HCT116 (cell line): ENCODE results near the gene GGA1. TPM values are rescaled to one million over a fixed set of nuclear protein-coding genes. Genes with fewer than 3 reads are reported as not detected.
A peak's percentile ranks its signal among the peaks of the same experiment; 100 is the strongest.

Experiments
- ATAC-seq: fragments of 200-7000 bp; cut with Tn5 transposase; 2 replicates; pipeline ENCODE4 v1.9.1; 2020; ENCODE audit warnings: mild to moderate bottlenecking, moderate library complexity
- BruUV-seq: library from RNA; stranded (reverse); fragments of 400-500 nt; replicated peaks from 2 replicates; lab custom pipeline; 2021; lab: Mats Ljungman, UMichigan
- CTCF ChIA-PET: fragments of 300-600 bp; sonication (Branson Sonifier 250); formaldehyde crosslinking; loops from one replicate; lab custom pipeline; 2021; ENCODE audit warnings: antibody characterized with exemption; lab: Charles Lee
- POLR2A ChIA-PET: fragments of 300-600, 350-600 bp; sonication (Branson Sonifier 250); formaldehyde crosslinking; loops from one replicate; lab custom pipeline; 2021; ENCODE audit warnings: antibody characterized with exemption; lab: Charles Lee
- RAD21 ChIA-PET, 2 experiments: fragments of 300-600 bp; sonication (Branson Sonifier 250); formaldehyde crosslinking; loops; one replicate each; lab custom pipeline; 2023; ENCODE audit warnings: low total read pairs in 2 of 2; ENCODE audit not compliant: uncharacterized antibody in 2 of 2, unreplicated experiment in 2 of 2, low non-redundant PET in 1 of 2; lab: Charles Lee
- DNase-seq: peaks from one replicate; pipeline ENCODE4 v3.0.0-alpha.2; 2010; ENCODE audit warnings: low read depth, low spot score
- H2AFZ ChIP-seq: fragments of 200-600 bp; shearing (Covaris generic), sonication (generic); 2 replicates; pipeline ENCODE4 v1.6.1; 2017; ENCODE audit warnings: low read depth, mixed run types, mixed read lengths, antibody characterized with exemption, low read length; ENCODE audit not compliant: poor library complexity, severe bottlenecking
- H3K27ac ChIP-seq: 2 replicates; pipeline ENCODE4 v1.5.1; 2012; ENCODE audit warnings: low read depth, low read length
- H3K27me3 ChIP-seq: fragments of 200-600 bp; sonication (generic); 2 replicates; pipeline ENCODE4 v1.6.1; 2016; ENCODE audit warnings: mixed run types, low read length, mixed read lengths; ENCODE audit not compliant: insufficient read depth
- H3K36me3 ChIP-seq, 2 experiments: fragments of 200-500 bp in 1 of 2; fragments of 200-600 bp in 1 of 2; sonication (Bioruptor generic) in 1 of 2; sonication (generic) in 1 of 2; 2 replicates each; pipeline versions ENCODE4 v1.5.1 to v1.6.1; 2014 to 2016; ENCODE audit warnings: low read length in 2 of 2, inconsistent platforms in 1 of 2, mixed read lengths in 1 of 2, mixed run types in 1 of 2; ENCODE audit not compliant: insufficient read depth in 2 of 2, control insufficient read depth in 1 of 2
- H3K4me1 ChIP-seq, 2 experiments: fragments of 200-600 bp in 1 of 2; sonication (generic) in 1 of 2; 2 replicates each; pipeline versions ENCODE4 v1.5.1 to v1.6.1; 2012 to 2017; ENCODE audit warnings: low read length in 2 of 2, inconsistent platforms in 1 of 2, mild to moderate bottlenecking in 1 of 2, mixed read lengths in 1 of 2, mixed run types in 1 of 2, moderate library complexity in 1 of 2; ENCODE audit not compliant: insufficient read depth in 2 of 2, control insufficient read depth in 1 of 2
- H3K4me2 ChIP-seq: fragments of 200-600 bp; sonication (generic); 2 replicates; pipeline ENCODE4 v1.6.1; 2017; ENCODE audit warnings: mixed run types, low read length, mixed read lengths
- H3K4me3 ChIP-seq, 2 experiments: fragments of 200-600 bp in 1 of 2; sonication (generic) in 1 of 2; replicated peaks in 1 of 2; 2 replicates each; pipeline ENCODE4 v1.5.1; 2011 to 2016; ENCODE audit warnings: low read length in 2 of 2, control low read depth in 1 of 2, low read depth in 1 of 2, mild to moderate bottlenecking in 1 of 2, mixed read lengths in 1 of 2, mixed run types in 1 of 2
- H3K79me2 ChIP-seq: fragments of 200-600 bp; sonication (generic); 2 replicates; pipeline ENCODE4 v1.6.1; 2017; ENCODE audit warnings: mild to moderate bottlenecking, mixed run types, low read length, moderate library complexity, mixed read lengths; ENCODE audit not compliant: insufficient read depth
- H3K9ac ChIP-seq: fragments of 200-600 bp; sonication (generic); 2 replicates; pipeline ENCODE4 v1.6.1; 2016; ENCODE audit warnings: low read length, mixed read lengths
- H3K9me2 ChIP-seq: fragments of 200-600 bp; sonication (generic), shearing (Covaris generic); 2 replicates; pipeline ENCODE4 v1.6.1; 2017; ENCODE audit warnings: mixed run types, mild to moderate bottlenecking, moderate library complexity; ENCODE audit not compliant: insufficient read depth
- H3K9me3 ChIP-seq, 2 experiments: fragments of 200-500 bp in 1 of 2; fragments of 200-600 bp in 1 of 2; sonication (Bioruptor generic) in 1 of 2; sonication (generic) in 1 of 2; 2 replicates each; pipeline ENCODE4 v1.6.1; 2014 to 2017; ENCODE audit warnings: low read length in 2 of 2, mixed read lengths in 2 of 2, inconsistent platforms in 1 of 2, low read depth in 1 of 2, mild to moderate bottlenecking in 1 of 2, mixed run types in 1 of 2, moderate library complexity in 1 of 2; ENCODE audit not compliant: control insufficient read depth in 1 of 2, insufficient read depth in 1 of 2
- H4K20me1 ChIP-seq: fragments of 200-600 bp; sonication (generic), shearing (Covaris generic); 2 replicates; pipeline ENCODE4 v1.6.1; 2017; ENCODE audit warnings: mixed run types, mild to moderate bottlenecking, moderate library complexity; ENCODE audit not compliant: insufficient read depth
- ATF3 ChIP-seq: IDR thresholded peaks from 2 replicates; pipeline ENCODE4 v1.6.1; 2012
- CBX3 ChIP-seq: IDR thresholded peaks from 2 replicates; pipeline ENCODE4 v1.6.1; 2012; ENCODE audit warnings: low read depth
- CEBPB ChIP-seq: IDR thresholded peaks from 2 replicates; pipeline ENCODE4 v1.6.1; 2012; ENCODE audit warnings: low read depth
- CTCF ChIP-seq, 3 experiments: fragments of 200-600 bp in 1 of 3; sonication (generic) in 1 of 3; IDR thresholded peaks in 2 of 3; conservative IDR thresholded peaks in 1 of 3; 2 replicates each; pipeline ENCODE4 v1.5.1; 2012 to 2017; ENCODE audit warnings: low read depth in 2 of 3, low read length in 2 of 3, antibody characterized with exemption in 1 of 3, borderline replicate concordance in 1 of 3, control low read depth in 1 of 3, mild to moderate bottlenecking in 1 of 3, mixed read lengths in 1 of 3, mixed run types in 1 of 3, moderate library complexity in 1 of 3; ENCODE audit not compliant: insufficient read depth in 1 of 3
- EGR1 ChIP-seq: IDR thresholded peaks from 2 replicates; pipeline ENCODE4 v1.6.1; 2012; ENCODE audit warnings: low read depth
- ELF1 ChIP-seq: IDR thresholded peaks from 2 replicates; pipeline ENCODE4 v1.6.1; 2012; ENCODE audit warnings: low read depth, borderline replicate concordance
- EZH2 ChIP-seq: fragments of 200-600 bp; sonication (generic); IDR thresholded peaks from 2 replicates; pipeline ENCODE4 v1.6.1; 2017; ENCODE audit warnings: antibody characterized with exemption, mixed run types
- EZH2phosphoT487 ChIP-seq: fragments of 200-600 bp; IDR thresholded peaks from 2 replicates; pipeline ENCODE4 v1.6.1; 2018; ENCODE audit warnings: antibody characterized with exemption, borderline replicate concordance
- JUND ChIP-seq: IDR thresholded peaks from 2 replicates; pipeline ENCODE4 v1.6.1; 2012
- POLR2A ChIP-seq: IDR thresholded peaks from 2 replicates; pipeline ENCODE4 v1.7.0; 2011; ENCODE audit warnings: borderline replicate concordance; ENCODE audit not compliant: insufficient read depth, insufficient read length; ENCODE audit errors: extremely low read depth
- POLR2AphosphoS5 ChIP-seq: IDR thresholded peaks from 2 replicates; pipeline ENCODE4 v1.6.1; 2011; ENCODE audit warnings: mild to moderate bottlenecking, low read depth, low read length, moderate library complexity
- RAD21 ChIP-seq: IDR thresholded peaks from 2 replicates; pipeline ENCODE4 v1.6.1; 2012; ENCODE audit warnings: low read depth, mild to moderate bottlenecking
- SIN3A ChIP-seq: IDR thresholded peaks from 2 replicates; pipeline ENCODE4 v1.6.1; 2012; ENCODE audit warnings: low read depth
- SP1 ChIP-seq: IDR thresholded peaks from 2 replicates; pipeline ENCODE4 v1.6.1; 2012; ENCODE audit warnings: low read depth
- SRF ChIP-seq: IDR thresholded peaks from 2 replicates; pipeline ENCODE4 v1.6.1; 2012; ENCODE audit warnings: low read depth
- TCF7L2 ChIP-seq: IDR thresholded peaks from 2 replicates; pipeline ENCODE4 v1.7.0; 2011; ENCODE audit warnings: borderline replicate concordance, inconsistent platforms; ENCODE audit not compliant: insufficient read depth, insufficient read length; ENCODE audit errors: extremely low read depth
- YY1 ChIP-seq: IDR thresholded peaks from 2 replicates; pipeline ENCODE4 v1.6.1; 2011; ENCODE audit warnings: low read length, low read depth, moderate library complexity, mild to moderate bottlenecking; ENCODE audit not compliant: insufficient replicate concordance; ENCODE audit errors: extremely low read depth
- ZFX ChIP-seq: fragments of 450-650 bp; IDR thresholded peaks from 2 replicates; pipeline ENCODE4 v1.6.1; 2017
- ZNF274 ChIP-seq: fragments of 200-500 bp; sonication (Bioruptor generic); IDR thresholded peaks from 2 replicates; pipeline ENCODE4 v1.6.1; 2014; ENCODE audit warnings: mild to moderate bottlenecking, low read depth, low read length, inconsistent platforms
- intact Hi-C: fragments of 100-400 bp; cut with micrococcal nuclease; formaldehyde crosslinking; loops from 2 replicates; pipeline ENCODE4 v1.10.0; 2022
- total RNA-seq: library from RNA; stranded (reverse); gene quantifications from one replicate; pipeline ENCODE4 v1.2.1, GENCODE V29; 2021; ENCODE audit not compliant: unreplicated experiment
- TF ChIP-seq, protein P1 (sequence below): IDR thresholded peaks from 2 replicates; pipeline ENCODE4 v1.6.1; 2012

GGA1 gene
- total RNA-seq, 1 experiment from 2014 or later = 89.8 TPM

GRCh38 chr22:37658133-37659065 is 49.8 kb downstream of the GGA1 start, which contains the start of gene PDXP:
Gene PDXP, plus strand, starts transcription at chr22:37658723. Its CDS starts 60 bp downstream, at chr22:37658783.
- Histone ChIP-seq H3K79me2 (peaks cover 39% of the 10 kb centered on the region), H2AFZ (no peak within 1 kb of the TSS), H4K20me1 (no peaks in the 10 kb centered on the region)
- BruUV-seq = no TSS peak
- CTCF ChIA-PET = interaction anchor here (0.7 to 2.4 kb wide), 11 partner anchors 15 to 122 kb away, joined by 3 to 38 read pairs (median 5); partner anchors contain the start of gene LGALS1
- TF ChIP-seq ZNF274 = no peak
- no peak for TF ChIP-seq ATF3
- TF ChIP-seq ZFX = peak; percentile 79; the same call in 1 of the 2 replicates
- TF ChIP-seq SIN3A = peak; percentile 67; the same call in 1 of the 2 replicates
- no peak for TF ChIP-seq CTCF (IDR thresholded peaks at IDR 0.05 in 2 of 3, conservative IDR thresholded peaks at IDR 0.05 in 1 of 3; ENCODE audit: borderline replicate concordance in 1 of 3, insufficient read depth in 1 of 3, low read depth in 2 of 3, low read length in 2 of 3)
- TF ChIP-seq, protein P1, sequence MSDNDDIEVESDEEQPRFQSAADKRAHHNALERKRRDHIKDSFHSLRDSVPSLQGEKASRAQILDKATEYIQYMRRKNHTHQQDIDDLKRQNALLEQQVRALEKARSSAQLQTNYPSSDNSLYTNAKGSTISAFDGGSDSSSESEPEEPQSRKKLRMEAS = peak; percentile 90
- no peak for TF ChIP-seq RAD21
- TF ChIP-seq SRF = no peak
- TF ChIP-seq POLR2A = peak; percentile 77
- peak; percentile 10 for TF ChIP-seq TCF7L2
- no peak for TF ChIP-seq EZH2
- no peak for TF ChIP-seq JUND
- no peak for TF ChIP-seq CBX3
- no peak for TF ChIP-seq YY1
- no peak for TF ChIP-seq CEBPB
- peak; percentile 65 for TF ChIP-seq POLR2AphosphoS5
- TF ChIP-seq EZH2phosphoT487 = no peak
- TF ChIP-seq EGR1 = no peak
- TF ChIP-seq ELF1 = no peak
- TF ChIP-seq SP1 = peak; percentile 97
- TF ChIP-seq, all 23 proteins: peak for 7
- H3K27me3 ChIP-seq = no peaks in the 10 kb centered on the region
- no peaks in the 10 kb centered on the region for H3K9me2 ChIP-seq
- H3K36me3 ChIP-seq = peaks cover 5 to 12% of the 10 kb centered on the region in 2 experiments; a peak in 2 of 4 replicates
- H3K4me3 ChIP-seq = peak within 1 kb of the TSS; percentile 86 to 93
- no peaks in the 10 kb centered on the region for H3K9me3 ChIP-seq
- H3K9ac ChIP-seq = peak within 1 kb of the TSS; percentile 88
- peak within 1 kb of the TSS; percentile 97 for H3K4me2 ChIP-seq
- peaks cover 11 to 30% of the 10 kb centered on the region in 2 experiments; a peak in 3 of 4 replicates for H3K4me1 ChIP-seq
- POLR2A ChIA-PET = interaction anchor here (0.6 to 3.6 kb wide), 18 partner anchors 9 to 149 kb away, joined by 3 to 71 read pairs (median 5); partner anchors contain the start of genes GCAT, GGA1, LGALS1 and NOL12
- peak; percentile 100 for DNase-seq
- peak within 1 kb of the TSS; percentile 86 for H3K27ac ChIP-seq
- ATAC-seq = peak; percentile 96
- RAD21 ChIA-PET = interaction anchor here (0.5 to 1.3 kb wide), 7 partner anchors 10 to 483 kb away, joined by 3 to 5 read pairs (median 3); partner anchors contain the start of gene LGALS1 (in 1 of the 2)
- intact Hi-C loops = no loop called here
